ENCODE data around the gene SLC34A3. TPM values are rescaled to one million over a fixed set of nuclear protein-coding genes. Genes with fewer than 3 reads are reported as not detected.
"Not testable (repeated sequence)": the region's sequence is repeated elsewhere in the genome, so short reads cannot be mapped to it uniquely, and the experiment has no call there.

The SLC34A3 gene
- total RNA-seq, 2 experiments from 2014 or later, result not detected

- H3K9me3 Mint-ChIP-seq; H3K27me3 Mint-ChIP-seq; DNase-seq; ATAC-seq (ENCODE audit: low read depth): not testable (repeated sequence)
- peak overlapping the region; percentile 34 for H3K27ac Mint-ChIP-seq
- peaks cover 20% of the 10 kb centered on the region for H3K36me3 Mint-ChIP-seq
- POLR2A ChIA-PET, result interaction anchor here (0.6 to 6.7 kb wide), 26 partner anchors 9 to 379 kb away, joined by 3 to 171 read pairs (median 10); partner anchors contain the start of genes ANAPC2, CYSRT1, DPP7 and MAN1B1
- peak overlapping the region; percentile 78 for H3K4me3 Mint-ChIP-seq
- H3K4me1 Mint-ChIP-seq, result peaks cover 24% of the 10 kb centered on the region
These were observed 9.0 kb downstream of the SLC34A3 start for GRCh38 chr9:137239541-137240200.

GRCh38 chr9:137240318-137240840 is 9.7 kb downstream of the SLC34A3 start:
- Mint-ChIP-seq H3K27me3 (no peaks in the 10 kb centered on the region), H3K9me3 (no peaks in the 10 kb centered on the region), H3K36me3 (peaks cover 20% of the 10 kb centered on the region), H3K4me1 (peaks cover 24% of the 10 kb centered on the region), H3K27ac (peak overlapping the region; percentile 34), H3K4me3 (peak overlapping the region; percentile 78)
- ATAC-seq (ENCODE audit: low read depth), result peak; percentile 21
- POLR2A ChIA-PET, result interaction anchor here (0.6 to 6.7 kb wide), 52 partner anchors 9 to 450 kb away, joined by 3 to 171 read pairs (median 5); partner anchors contain the start of genes ANAPC2, ARRDC1, CYSRT1 and DPP7
- DNase-seq, result no peak

- POLR2A ChIA-PET, result interaction anchor here (0.6 to 6.7 kb wide), 50 partner anchors 8 to 450 kb away, joined by 3 to 171 read pairs (median 5); partner anchors contain the start of genes ANAPC2, ARRDC1, CYSRT1 and DPP7
- H3K27me3 Mint-ChIP-seq, result no peaks in the 10 kb centered on the region
- H3K4me3 Mint-ChIP-seq, result peak within 1 kb of the TSS; percentile 90
- no peaks in the 10 kb centered on the region for H3K9me3 Mint-ChIP-seq
- peak; percentile 99 for DNase-seq
- H3K36me3 Mint-ChIP-seq, result peaks cover 20% of the 10 kb centered on the region
- peak; percentile 83 for ATAC-seq (ENCODE audit: low read depth)
- peaks cover 24% of the 10 kb centered on the region for H3K4me1 Mint-ChIP-seq
- H3K27ac Mint-ChIP-seq, result peak within 1 kb of the TSS; percentile 93
These were observed 10.3 kb downstream of the SLC34A3 start, which contains the start of gene TUBB4B for GRCh38 chr9:137240841-137241489. TUBB4B (plus strand) TSS chr9:137241287; CDS start chr9:137241361, 74 bp downstream.

DNA sequence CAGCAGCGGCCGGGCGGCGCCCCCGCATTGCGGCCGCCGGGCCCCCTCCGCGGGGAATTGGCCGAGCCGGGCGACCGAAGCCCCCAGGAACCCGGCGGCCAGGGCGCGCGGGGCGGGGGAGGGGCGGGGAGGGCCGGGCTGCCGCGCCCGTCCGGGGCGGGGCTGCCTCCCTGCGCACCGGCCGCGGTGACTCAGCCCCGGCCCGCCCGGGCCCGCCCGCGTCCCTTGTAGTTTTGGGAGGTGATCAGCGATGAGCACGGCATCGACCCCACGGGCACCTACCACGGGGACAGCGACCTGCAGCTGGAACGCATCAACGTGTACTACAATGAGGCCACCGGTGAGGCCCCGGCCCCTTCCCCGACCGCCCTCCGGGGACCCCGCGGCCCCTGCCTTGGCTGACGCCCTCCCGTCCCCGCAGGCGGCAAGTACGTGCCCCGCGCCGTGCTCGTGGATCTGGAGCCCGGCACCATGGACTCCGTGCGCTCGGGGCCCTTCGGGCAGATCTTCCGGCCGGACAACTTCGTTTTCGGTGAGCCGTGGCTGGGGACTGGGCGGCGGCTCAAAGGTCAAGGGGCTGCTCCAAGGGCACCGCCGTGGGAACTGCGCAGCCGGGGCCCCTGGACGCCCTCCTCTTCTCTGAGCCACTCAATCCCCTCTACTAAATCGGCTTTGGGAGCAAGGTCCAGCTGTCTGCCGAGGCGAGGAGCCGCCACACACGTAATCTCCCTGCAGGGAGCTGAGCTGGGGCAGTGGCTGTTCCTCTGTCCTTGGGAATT is 11.0 kb downstream of the SLC34A3 start:
- Mint-ChIP-seq H3K9me3 (no peaks in the 10 kb centered on the region), H3K27ac (peak overlapping the region; percentile 80), H3K36me3 (peaks cover 20% of the 10 kb centered on the region), H3K4me1 (peaks cover 24% of the 10 kb centered on the region), H3K27me3 (no peaks in the 10 kb centered on the region), H3K4me3 (peak overlapping the region; percentile 86)
- DNase-seq (peak; percentile 79), ATAC-seq (ENCODE audit: low read depth) (peak; percentile 13)
- POLR2A ChIA-PET, result interaction anchor here (0.7 to 6.7 kb wide), 32 partner anchors 11 to 363 kb away, joined by 3 to 171 read pairs (median 6); partner anchors contain the start of genes ANAPC2, ARRDC1, CYSRT1 and DPP7

DNA sequence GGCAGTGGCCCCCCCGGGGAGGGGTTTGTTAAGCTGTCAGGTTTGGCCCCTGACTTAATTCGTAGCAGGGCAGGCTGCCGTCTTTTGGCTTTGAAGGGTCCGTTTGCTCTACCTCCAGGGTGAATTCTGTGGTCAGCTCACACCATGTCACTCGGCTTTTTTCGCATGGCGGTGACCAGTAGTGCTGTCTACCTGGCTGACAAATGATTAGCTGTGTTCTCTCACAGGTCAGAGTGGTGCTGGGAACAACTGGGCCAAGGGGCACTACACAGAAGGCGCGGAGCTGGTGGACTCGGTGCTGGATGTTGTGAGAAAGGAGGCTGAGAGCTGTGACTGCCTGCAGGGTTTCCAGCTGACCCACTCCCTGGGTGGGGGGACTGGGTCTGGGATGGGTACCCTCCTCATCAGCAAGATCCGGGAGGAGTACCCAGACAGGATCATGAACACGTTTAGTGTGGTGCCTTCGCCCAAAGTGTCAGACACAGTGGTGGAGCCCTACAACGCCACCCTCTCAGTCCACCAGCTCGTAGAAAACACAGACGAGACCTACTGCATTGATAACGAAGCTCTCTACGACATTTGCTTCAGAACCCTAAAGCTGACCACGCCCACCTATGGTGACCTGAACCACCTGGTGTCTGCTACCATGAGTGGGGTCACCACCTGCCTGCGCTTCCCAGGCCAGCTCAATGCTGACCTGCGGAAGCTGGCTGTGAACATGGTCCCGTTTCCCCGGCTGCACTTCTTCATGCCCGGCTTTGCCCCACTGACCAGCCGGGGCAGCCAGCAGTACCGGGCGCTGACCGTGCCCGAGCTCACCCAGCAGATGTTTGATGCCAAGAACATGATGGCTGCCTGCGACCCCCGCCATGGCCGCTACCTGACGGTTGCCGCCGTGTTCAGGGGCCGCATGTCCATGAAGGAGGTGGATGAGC is 11.8 kb downstream of the SLC34A3 start:
- Mint-ChIP-seq H3K27ac (peak overlapping the region; percentile 80), H3K27me3 (no peaks in the 10 kb centered on the region), H3K4me3 (peak overlapping the region; percentile 86), H3K9me3 (no peaks in the 10 kb centered on the region), H3K4me1 (peaks cover 24% of the 10 kb centered on the region), H3K36me3 (peaks cover 20% of the 10 kb centered on the region)
- ATAC-seq (ENCODE audit: low read depth) (no peak), DNase-seq (no peak)
- POLR2A ChIA-PET, result interaction anchor here (0.7 to 6.7 kb wide), 11 partner anchors 9 to 172 kb away, joined by 3 to 171 read pairs (median 4); partner anchors contain the start of genes CYSRT1, NELFB, RNF208 and SAPCD2

GRCh38 chr9:137243266-137243625 is 12.5 kb downstream of the SLC34A3 start:
- not testable (repeated sequence) for H3K4me3 Mint-ChIP-seq; H3K9me3 Mint-ChIP-seq; ATAC-seq (ENCODE audit: low read depth); H3K27ac Mint-ChIP-seq; DNase-seq; H3K27me3 Mint-ChIP-seq
- Mint-ChIP-seq H3K36me3 (peaks cover 20% of the 10 kb centered on the region), H3K4me1 (peaks cover 23% of the 10 kb centered on the region)
- POLR2A ChIA-PET, result interaction anchor here (0.9 to 6.7 kb wide), 4 partner anchors 11 to 173 kb away, joined by 3 to 171 read pairs (median 4); partner anchors contain the start of genes NELFB, RNF208, SAPCD2 and STPG3

GRCh38 chr9:137243626-137244485 is 13.2 kb downstream of the SLC34A3 start:
- no peak for DNase-seq
- Mint-ChIP-seq H3K9me3 (no peaks in the 10 kb centered on the region), H3K27ac (peak overlapping the region; percentile 54), H3K4me1 (peaks cover 21% of the 10 kb centered on the region), H3K36me3 (peaks cover 20% of the 10 kb centered on the region), H3K27me3 (no peaks in the 10 kb centered on the region), H3K4me3 (no peak overlapping the region)
- POLR2A ChIA-PET, result interaction anchor here (1.7 to 6.7 kb wide), 2 partner anchors 10 to 174 kb away, joined by 5 to 171 read pairs; partner anchors contain the start of genes NELFB, SAPCD2 and STPG3
- no peak for ATAC-seq (ENCODE audit: low read depth)

DNA sequence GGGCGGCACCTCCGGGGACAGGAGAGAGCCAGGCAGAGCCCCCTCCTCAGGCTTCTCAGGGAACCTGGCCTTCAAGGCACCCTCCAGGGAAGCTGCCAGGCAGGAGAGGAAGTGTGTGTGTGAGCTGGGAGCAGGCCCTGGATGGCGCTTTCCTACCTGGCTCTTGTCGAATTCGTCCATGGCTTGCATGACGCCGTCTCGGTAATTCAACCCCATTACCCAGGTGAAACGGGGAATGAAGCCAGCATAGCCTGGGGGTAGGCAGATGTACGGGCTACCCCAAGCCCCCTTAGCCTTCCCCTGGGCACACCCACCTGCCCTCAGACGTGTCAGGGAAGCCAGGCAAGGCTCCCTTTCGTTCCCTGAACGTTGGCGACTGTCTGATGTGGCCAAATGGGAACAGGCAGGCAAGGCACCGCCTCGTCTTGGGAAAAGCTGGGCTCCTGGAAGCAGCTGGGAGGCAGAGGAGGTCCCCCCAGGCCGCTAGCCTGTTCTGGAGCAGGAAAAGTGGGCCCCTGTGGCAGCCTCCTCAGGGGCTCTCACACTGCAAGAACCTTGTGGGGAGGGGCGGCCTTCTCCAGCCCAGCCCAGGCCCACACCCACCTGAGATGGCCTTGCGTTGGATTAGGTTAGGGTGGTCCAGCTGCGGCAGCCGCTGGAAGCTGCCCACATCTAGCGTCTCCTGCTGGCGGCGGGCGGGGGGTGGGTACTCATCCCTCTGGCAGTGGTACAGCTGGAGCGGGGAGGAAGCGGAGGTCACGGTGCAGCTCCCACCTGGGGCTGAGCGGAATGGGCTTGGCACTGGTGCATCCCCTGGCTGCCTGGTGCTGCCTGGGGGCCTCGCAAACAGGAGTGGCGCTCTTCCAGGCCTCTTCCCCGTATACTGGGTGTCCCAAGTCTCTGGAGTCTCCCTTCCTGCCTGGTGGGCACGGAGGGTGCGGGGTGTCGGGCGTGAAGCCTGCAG is 14.1 kb downstream of the SLC34A3 start:
- H3K4me1 Mint-ChIP-seq, result peaks cover 18% of the 10 kb centered on the region
- no peak for ATAC-seq (ENCODE audit: low read depth)
- peaks cover 20% of the 10 kb centered on the region for H3K36me3 Mint-ChIP-seq
- no peak for DNase-seq
- POLR2A ChIA-PET, result interaction anchor here (6.7 kb wide), 1 partner anchor 10 kb away, joined by 171 read pairs; the partner anchor contains the start of genes NELFB and STPG3
- no peaks in the 10 kb centered on the region for H3K9me3 Mint-ChIP-seq
- no peak overlapping the region for H3K4me3 Mint-ChIP-seq
- no peaks in the 10 kb centered on the region for H3K27me3 Mint-ChIP-seq
- peak overlapping the region; percentile 54 for H3K27ac Mint-ChIP-seq

DNA sequence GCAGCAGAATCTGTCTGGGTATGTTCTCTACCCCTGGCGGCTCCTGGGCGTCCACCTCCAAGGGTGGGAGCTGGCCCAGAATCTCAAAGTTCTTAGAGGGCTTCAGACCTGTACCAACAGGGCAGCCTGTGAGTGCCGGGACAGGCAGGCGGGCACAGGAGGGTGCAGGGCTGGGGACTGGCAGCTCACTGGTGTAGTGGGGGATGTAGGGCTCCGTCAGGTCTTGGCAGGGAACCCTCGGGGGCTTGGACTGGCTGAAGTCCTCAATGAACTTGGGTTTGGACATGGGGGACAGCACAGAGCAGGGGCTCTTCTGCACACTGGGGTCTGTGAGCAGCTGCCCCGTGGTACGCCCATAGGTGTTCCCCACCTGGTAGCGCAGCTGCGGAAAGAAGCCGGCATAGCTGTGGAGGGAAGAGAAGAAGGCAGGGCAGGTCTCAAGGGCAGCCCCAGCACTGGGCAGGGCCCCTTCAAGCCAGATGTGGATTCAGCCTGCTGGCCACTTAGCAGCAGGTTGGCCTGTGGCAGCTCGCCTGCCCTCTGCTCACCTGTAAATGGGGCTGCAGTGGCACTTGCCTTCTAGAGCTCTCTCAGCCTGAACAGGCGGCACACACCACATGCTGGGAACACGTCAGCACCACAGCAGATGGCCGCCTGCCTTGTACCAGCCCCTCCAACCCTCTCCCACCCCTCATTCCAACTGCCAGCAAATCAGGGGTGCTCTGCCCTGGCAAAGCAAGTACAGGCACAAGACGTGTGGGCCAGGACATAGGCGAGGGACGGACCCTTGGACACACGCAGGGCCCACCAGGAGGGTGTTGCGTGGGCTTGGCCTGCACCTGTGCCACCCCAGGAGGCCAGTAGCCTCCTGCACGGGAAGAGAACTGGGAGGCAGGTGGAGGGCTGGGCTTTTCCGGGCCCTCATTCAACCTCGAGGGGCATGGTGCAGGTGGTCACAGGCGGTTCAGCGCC is 15.0 kb downstream of the SLC34A3 start:
- DNase-seq (peak; percentile 36), ATAC-seq (ENCODE audit: low read depth) (no peak)
- Mint-ChIP-seq H3K4me1 (peaks cover 16% of the 10 kb centered on the region), H3K27me3 (no peaks in the 10 kb centered on the region), H3K36me3 (peaks cover 20% of the 10 kb centered on the region), H3K4me3 (no peak overlapping the region), H3K9me3 (no peaks in the 10 kb centered on the region), H3K27ac (no peak overlapping the region)
- POLR2A ChIA-PET, result interaction anchor here (6.7 kb wide), 1 partner anchor 9 kb away, joined by 171 read pairs; the partner anchor contains the start of genes NELFB and STPG3
